B cell (primary cell): ENCODE data around the gene PARD3.
"Not testable (repeated sequence)": the region's sequence is repeated elsewhere in the genome, so short reads cannot be mapped to it uniquely, and the experiment has no call there.

Experiments
- EZH2 ChIP-seq: IDR thresholded peaks from 2 replicates; pipeline ENCODE4 v1.6.1; 2012; ENCODE audit warnings: borderline replicate concordance, low read depth, mild to moderate bottlenecking, moderate library complexity, low read length; ENCODE audit not compliant: insufficient read depth, poor library complexity, severe bottlenecking
- TF ChIP-seq, protein P1 (sequence below): fragments of 200-600 bp; IDR thresholded peaks from one replicate; pipeline ENCODE4 v1.8.0; 2022; ENCODE audit warnings: antibody characterized with exemption, mild to moderate bottlenecking

DNA sequence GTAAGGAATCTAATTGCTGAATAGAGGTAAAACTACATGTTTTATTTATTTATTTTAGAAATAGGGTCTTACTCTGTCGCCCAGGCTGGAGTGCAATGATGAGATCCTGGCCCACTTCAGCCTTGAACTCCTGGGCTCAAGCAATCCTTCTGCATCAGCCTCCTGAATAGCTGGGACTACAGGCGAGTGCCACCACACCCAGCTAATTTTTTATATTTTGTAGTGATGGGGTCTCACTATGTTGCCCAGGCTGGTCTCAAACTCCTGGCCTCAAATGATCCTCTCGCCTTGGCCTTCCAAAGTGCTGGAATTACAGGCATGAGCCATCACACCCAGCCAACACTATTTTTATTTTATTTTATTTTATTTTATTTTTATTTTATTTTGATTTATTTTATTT lies 170.3 kb downstream of the PARD3 start:
- TF ChIP-seq EZH2: not testable (repeated sequence)
- TF ChIP-seq, protein P1, sequence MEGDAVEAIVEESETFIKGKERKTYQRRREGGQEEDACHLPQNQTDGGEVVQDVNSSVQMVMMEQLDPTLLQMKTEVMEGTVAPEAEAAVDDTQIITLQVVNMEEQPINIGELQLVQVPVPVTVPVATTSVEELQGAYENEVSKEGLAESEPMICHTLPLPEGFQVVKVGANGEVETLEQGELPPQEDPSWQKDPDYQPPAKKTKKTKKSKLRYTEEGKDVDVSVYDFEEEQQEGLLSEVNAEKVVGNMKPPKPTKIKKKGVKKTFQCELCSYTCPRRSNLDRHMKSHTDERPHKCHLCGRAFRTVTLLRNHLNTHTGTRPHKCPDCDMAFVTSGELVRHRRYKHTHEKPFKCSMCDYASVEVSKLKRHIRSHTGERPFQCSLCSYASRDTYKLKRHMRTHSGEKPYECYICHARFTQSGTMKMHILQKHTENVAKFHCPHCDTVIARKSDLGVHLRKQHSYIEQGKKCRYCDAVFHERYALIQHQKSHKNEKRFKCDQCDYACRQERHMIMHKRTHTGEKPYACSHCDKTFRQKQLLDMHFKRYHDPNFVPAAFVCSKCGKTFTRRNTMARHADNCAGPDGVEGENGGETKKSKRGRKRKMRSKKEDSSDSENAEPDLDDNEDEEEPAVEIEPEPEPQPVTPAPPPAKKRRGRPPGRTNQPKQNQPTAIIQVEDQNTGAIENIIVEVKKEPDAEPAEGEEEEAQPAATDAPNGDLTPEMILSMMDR: not testable (repeated sequence)
